ENCODE results near the gene STK33. TPM values are rescaled to one million over a fixed set of nuclear protein-coding genes. Genes with fewer than 3 reads are reported as not detected.

The STK33 gene
- polyA plus RNA-seq, 1 donor from 2014 or later = 13.9 TPM

GRCh38 chr11:8373519-8374432, 220.3 kb downstream of the STK33 start:
- no peaks in the 10 kb centered on the region for H3K79me2 ChIP-seq (replicated peaks; ENCODE audit: insufficient read depth, low read length)
- H3K9ac ChIP-seq (ENCODE audit: low read length) = no peak overlapping the region
- H3K4me2 ChIP-seq (ENCODE audit: low read length) = no peak overlapping the region
- no peaks in the 10 kb centered on the region for H3K9me3 ChIP-seq (ENCODE audit: low read length)
- no peaks in the 10 kb centered on the region for H4K20me1 ChIP-seq (ENCODE audit: insufficient read depth)
- TF ChIP-seq SMC3 (conservative IDR thresholded peaks at IDR 0.05; ENCODE audit: poor library complexity) (no peak), CTCF (IDR thresholded peaks at IDR 0.05; ENCODE audit: poor library complexity, severe bottlenecking) (no peak), TAF1 (IDR thresholded peaks at IDR 0.05; ENCODE audit: low read depth) (no peak), RAD21 (conservative IDR thresholded peaks at IDR 0.05) (no peak), REST (IDR thresholded peaks at IDR 0.05; ENCODE audit: borderline replicate concordance) (no peak), EP300 (conservative IDR thresholded peaks at IDR 0.05; ENCODE audit: poor library complexity, severe bottlenecking) (no peak), EZH2 (IDR thresholded peaks at IDR 0.05; ENCODE audit: borderline replicate concordance, insufficient read depth, low read length, poor library complexity, severe bottlenecking) (no peak), MXI1 (conservative IDR thresholded peaks at IDR 0.05; ENCODE audit: poor library complexity, severe bottlenecking) (no peak), POLR2AphosphoS5 (IDR thresholded peaks at IDR 0.05) (no peak)
- no peaks in the 10 kb centered on the region for H3K27me3 ChIP-seq (ENCODE audit: insufficient read depth, low read depth, low read length)
- no peaks in the 10 kb centered on the region for H3F3A ChIP-seq (ENCODE audit: insufficient read depth, low read length, poor library complexity, severe bottlenecking)
- no peaks in the 10 kb centered on the region for H3K36me3 ChIP-seq (ENCODE audit: insufficient read depth, low read length)
- H3K27ac ChIP-seq (ENCODE audit: low read length) = no peak overlapping the region
- no peak overlapping the region for H3K4me3 ChIP-seq (ENCODE audit: low read length)
- no peaks in the 10 kb centered on the region for H3K9me2 ChIP-seq (ENCODE audit: insufficient read depth, low read length)
- no peak overlapping the region for H2AFZ ChIP-seq (ENCODE audit: low read depth, low read length)

- TF ChIP-seq SMC3 (conservative IDR thresholded peaks at IDR 0.05; ENCODE audit: poor library complexity) (no peak), REST (IDR thresholded peaks at IDR 0.05; ENCODE audit: borderline replicate concordance) (no peak), POLR2AphosphoS5 (IDR thresholded peaks at IDR 0.05) (no peak), CTCF (IDR thresholded peaks at IDR 0.05; ENCODE audit: poor library complexity, severe bottlenecking) (no peak), RAD21 (conservative IDR thresholded peaks at IDR 0.05) (no peak), MXI1 (conservative IDR thresholded peaks at IDR 0.05; ENCODE audit: poor library complexity, severe bottlenecking) (no peak), EZH2 (IDR thresholded peaks at IDR 0.05; ENCODE audit: borderline replicate concordance, insufficient read depth, low read length, poor library complexity, severe bottlenecking) (no peak)
- Histone ChIP-seq H3K9me3 (ENCODE audit: low read length) (no peaks in the 10 kb centered on the region), H3K9ac (ENCODE audit: low read length) (no peak overlapping the region), H3K27ac (ENCODE audit: low read length) (no peak overlapping the region), H3K36me3 (ENCODE audit: insufficient read depth, low read length) (no peaks in the 10 kb centered on the region), H4K20me1 (ENCODE audit: insufficient read depth) (no peaks in the 10 kb centered on the region), H3K79me2 (replicated peaks; ENCODE audit: insufficient read depth, low read length) (no peaks in the 10 kb centered on the region), H3K4me3 (ENCODE audit: low read length) (no peak overlapping the region), H3K9me2 (ENCODE audit: insufficient read depth, low read length) (no peaks in the 10 kb centered on the region), H2AFZ (ENCODE audit: low read depth, low read length) (no peak overlapping the region), H3F3A (ENCODE audit: insufficient read depth, low read length, poor library complexity, severe bottlenecking) (no peaks in the 10 kb centered on the region), H3K4me2 (ENCODE audit: low read length) (no peak overlapping the region), H3K27me3 (ENCODE audit: insufficient read depth, low read depth, low read length) (no peaks in the 10 kb centered on the region)
Observed at GRCh38 chr11:8372641-8373381, 221.2 kb downstream of the STK33 start.

Measured in neural cell (in vitro differentiated cells).